Measurements from ENCODE around the gene METTL25B.
A peak's percentile ranks its signal among the peaks of the same experiment; 100 is the strongest.

METTL25B gene

DNA sequence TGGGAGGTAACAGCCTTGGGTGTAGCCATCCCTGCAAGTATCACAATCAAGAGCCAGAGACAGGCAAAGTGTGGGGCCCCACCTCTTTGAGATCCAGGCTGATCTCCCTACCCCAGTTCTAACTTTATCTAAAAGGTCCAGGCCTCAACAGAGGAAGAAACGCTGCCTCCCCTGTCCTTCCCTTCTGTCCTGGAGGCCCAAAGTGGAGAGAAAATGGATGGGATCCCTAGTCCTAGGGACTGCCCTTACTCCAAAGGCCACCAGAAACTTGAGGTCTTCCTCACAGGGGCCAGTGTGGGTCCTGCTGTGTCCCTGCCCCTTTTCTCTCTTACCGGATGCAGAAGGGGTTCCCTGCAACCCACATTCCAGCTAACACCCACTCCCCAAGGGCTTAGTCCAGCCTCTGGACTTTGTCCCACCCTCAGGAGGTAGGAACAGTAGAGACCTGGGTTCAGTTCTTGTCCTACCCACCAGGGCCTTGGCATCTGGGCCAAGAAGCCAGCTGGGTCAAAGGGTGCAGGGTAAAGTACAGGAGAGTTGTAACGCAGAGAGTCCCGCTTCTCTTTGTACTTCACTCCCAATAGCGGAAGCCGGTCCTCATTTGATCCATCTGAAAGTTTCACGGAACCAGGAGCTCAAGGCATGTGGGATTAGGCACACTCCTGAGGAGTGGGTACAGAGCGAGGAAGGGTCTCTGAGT is 21.3 kb downstream of the METTL25B start:
- H3K4me3 ChIP-seq (ENCODE audit: low read length), result peak overlapping the region; percentile 97
- no peak for DNase-seq (ENCODE audit: low read depth)
- TF ChIP-seq, protein P1, sequence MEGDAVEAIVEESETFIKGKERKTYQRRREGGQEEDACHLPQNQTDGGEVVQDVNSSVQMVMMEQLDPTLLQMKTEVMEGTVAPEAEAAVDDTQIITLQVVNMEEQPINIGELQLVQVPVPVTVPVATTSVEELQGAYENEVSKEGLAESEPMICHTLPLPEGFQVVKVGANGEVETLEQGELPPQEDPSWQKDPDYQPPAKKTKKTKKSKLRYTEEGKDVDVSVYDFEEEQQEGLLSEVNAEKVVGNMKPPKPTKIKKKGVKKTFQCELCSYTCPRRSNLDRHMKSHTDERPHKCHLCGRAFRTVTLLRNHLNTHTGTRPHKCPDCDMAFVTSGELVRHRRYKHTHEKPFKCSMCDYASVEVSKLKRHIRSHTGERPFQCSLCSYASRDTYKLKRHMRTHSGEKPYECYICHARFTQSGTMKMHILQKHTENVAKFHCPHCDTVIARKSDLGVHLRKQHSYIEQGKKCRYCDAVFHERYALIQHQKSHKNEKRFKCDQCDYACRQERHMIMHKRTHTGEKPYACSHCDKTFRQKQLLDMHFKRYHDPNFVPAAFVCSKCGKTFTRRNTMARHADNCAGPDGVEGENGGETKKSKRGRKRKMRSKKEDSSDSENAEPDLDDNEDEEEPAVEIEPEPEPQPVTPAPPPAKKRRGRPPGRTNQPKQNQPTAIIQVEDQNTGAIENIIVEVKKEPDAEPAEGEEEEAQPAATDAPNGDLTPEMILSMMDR (conservative IDR thresholded peaks at IDR 0.05; ENCODE audit: low read length), result no peak; the same call in 1 of the 2 replicates

DNA sequence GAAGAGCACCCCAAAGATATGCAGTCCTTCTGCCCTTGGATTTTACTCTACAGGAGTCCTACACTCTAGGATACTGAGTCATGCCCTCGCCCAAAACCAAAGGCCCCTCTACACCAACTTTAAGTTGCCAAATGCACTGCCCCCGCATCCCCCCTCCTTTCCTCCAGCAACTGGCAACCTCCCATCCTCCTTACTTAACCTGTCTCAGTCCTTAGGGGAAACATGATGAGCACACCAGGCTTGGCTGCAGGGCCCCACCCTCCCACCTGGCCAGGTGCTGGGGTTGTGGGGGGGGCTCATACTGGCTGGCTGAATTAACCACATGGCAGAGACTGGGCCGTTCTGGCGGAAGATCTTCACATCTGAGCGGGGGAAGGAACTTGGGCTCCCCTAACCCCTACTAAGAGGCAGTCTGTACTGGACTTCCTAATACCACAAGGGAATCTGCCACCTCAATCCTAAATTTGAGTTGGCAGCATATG is 22.0 kb downstream of the METTL25B start:
- DNase-seq (ENCODE audit: low read depth), result peak; percentile 46
- H3K4me3 ChIP-seq (ENCODE audit: low read length), result peak overlapping the region; percentile 97
- TF ChIP-seq, protein P1 (conservative IDR thresholded peaks at IDR 0.05; ENCODE audit: low read length), result no peak

DNA sequence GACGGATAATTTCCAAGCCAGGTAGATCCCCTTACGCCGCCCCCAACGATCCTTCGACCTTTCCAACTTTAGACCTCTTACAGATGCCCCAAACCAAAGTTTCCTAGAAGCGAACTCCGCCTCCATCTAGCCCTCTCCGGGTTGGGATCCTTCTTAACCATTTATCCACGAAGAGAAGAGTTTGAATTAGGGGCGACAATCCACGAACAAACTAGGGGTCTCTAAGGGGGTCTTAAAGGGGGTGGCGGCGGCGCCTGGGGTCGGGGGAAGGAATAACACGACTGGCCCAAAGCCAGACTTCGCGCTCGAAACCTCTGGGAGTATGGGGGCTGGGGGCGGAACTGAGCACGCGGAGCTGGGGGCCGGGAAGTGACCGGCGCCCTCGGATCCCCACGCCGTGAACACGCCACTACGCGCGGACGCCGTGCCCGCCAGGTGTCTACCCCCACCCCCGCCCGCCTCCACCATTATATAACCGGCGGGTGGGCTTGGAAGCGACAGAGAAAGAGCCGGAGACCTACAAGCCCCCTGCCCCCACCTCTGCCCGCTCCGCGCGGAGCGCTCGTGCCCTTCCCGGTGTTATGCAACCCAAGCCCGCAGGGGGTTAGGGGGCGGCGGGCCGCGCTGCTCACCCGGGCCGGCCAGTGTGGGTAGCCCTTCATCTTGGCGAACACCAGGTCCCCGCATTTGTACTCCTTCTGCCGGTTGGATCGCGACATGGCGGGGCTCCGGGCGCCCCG is 22.6 kb downstream of the METTL25B start:
- TF ChIP-seq, protein P1 (conservative IDR thresholded peaks at IDR 0.05; ENCODE audit: low read length), result no peak
- H3K4me3 ChIP-seq (ENCODE audit: low read length), result peak overlapping the region; percentile 97
- peak; percentile 30 for DNase-seq (ENCODE audit: low read depth)

DNA sequence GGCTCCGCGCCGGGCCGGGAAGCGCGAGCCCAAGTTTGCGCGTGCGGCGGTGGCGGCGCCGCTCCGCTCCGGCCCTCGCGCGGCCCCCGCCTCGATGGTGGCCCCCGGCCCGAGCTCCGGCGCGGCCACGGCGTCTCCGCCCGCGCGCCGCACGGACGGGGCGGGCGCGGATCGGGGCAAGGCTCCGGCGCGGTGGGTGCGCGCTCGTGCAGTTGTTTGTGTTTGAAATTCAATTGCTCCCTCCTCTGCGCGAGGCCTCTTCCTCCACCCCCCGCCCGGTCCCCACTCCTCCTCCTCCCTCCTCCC is 23.1 kb downstream of the METTL25B start, which contains the start of gene HDGF:
Gene HDGF, minus strand, starts transcription at position 225 of the 306 bp plus-strand sequence. CDS start 246 bp downstream, outside the sequence.
- H3K4me3 ChIP-seq (ENCODE audit: low read length), result peak within 1 kb of the TSS; percentile 97
- no peak for DNase-seq (ENCODE audit: low read depth)

DNA sequence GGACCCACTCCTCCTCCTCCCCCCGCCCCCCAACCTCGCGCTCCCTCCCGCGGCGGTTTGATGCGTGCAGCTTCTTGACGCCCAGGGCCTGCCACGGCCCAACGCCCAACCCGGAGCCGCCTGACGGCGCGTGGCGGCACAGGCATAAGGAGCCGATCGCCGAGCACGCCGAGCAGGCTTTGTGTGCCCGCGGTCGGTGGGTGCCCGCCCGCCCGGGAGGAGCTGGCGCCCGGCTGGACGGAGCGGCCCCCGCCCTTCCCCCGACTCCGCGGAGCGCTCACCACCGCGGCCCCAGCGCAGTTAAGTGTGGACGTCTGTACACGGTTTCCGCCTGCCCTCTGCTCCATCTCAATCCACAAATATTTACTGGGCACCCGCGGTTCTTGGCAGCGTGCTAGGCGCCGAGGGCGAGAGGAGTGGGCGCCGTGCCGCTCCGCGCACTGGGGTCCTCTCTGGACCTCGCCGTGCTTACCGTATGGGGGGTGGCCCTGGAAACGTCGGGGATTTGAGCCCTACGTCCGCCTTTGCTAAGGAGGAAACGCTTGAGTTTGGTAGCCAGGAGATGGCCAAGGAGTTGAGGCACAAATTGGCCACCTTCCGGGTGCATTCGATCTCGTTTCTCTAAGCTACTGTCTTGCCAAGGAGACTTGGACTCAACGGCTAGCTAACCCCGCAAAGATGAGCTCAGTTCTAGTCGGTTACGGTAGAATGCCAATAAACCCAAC is 23.6 kb downstream of the METTL25B start:
- peak; percentile 97 for DNase-seq (ENCODE audit: low read depth)
- TF ChIP-seq, protein P1 (conservative IDR thresholded peaks at IDR 0.05; ENCODE audit: low read length), result 0 out of 2 replicates have a peak, but pooled peaks have one; percentile 2
- peak overlapping the region; percentile 97 for H3K4me3 ChIP-seq (ENCODE audit: low read length)

More for the DNA sequence above, 23.1 kb downstream of the METTL25B start, which contains the start of gene HDGF:
- TF ChIP-seq, protein P1 (conservative IDR thresholded peaks at IDR 0.05; ENCODE audit: low read length), result no peak

DNA sequence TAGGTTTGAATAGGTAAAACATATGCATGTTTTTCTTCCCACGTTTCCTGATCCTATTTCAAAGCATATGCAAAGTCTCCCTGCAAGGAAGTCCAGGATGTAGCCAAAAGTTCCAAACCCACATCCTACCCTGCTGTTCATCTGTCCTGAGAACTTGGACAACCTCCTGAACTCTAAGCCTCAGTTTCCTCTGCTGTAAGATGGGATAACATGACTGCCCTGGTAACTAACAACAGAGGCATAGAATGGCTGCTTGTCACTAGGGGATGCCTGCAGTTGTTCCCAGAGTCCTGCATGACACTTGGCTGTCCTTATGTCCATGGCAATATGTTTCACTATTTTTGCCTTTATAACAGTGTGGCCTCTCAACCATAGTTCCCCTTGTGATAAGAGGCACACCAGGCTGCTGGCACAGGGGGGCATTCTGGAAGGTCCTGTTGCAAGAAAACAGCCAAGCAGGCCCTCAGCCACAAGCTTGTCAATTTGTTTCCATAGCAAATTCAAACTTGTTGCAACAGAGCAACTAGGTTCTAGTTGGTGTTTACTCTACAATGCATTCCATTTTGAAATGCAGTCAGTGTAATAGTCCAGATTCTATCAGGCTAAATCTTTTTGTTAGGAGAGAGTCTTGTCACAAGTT is 24.7 kb downstream of the METTL25B start:
- peak; percentile 72 for DNase-seq (ENCODE audit: low read depth)
- peak overlapping the region; percentile 97 for H3K4me3 ChIP-seq (ENCODE audit: low read length)
- TF ChIP-seq, protein P1 (conservative IDR thresholded peaks at IDR 0.05; ENCODE audit: low read length), result no peak

All from AG10803 (cell line).